H1 (cell line): Measurements from ENCODE around the gene TMCC3. TPM values are rescaled to one million over a fixed set of nuclear protein-coding genes. Genes with fewer than 3 reads are reported as not detected.

Source experiments
- CTCF ChIA-PET: fragments of 300-600 bp; sonication (Branson Sonifier 250); formaldehyde crosslinking; loops from one replicate; lab custom pipeline; 2021; ENCODE audit not compliant: partially characterized antibody; lab: Charles Lee
- POLR2A ChIA-PET: fragments of 300-600 bp; sonication (Branson Sonifier 250); formaldehyde crosslinking; loops from one replicate; lab custom pipeline; 2021; ENCODE audit warnings: inconsistent platforms; ENCODE audit not compliant: partially characterized antibody; lab: Charles Lee
- DNase-seq, 2 experiments: peaks; one replicate each; pipeline versions ENCODE4 v3.0.0 to v3.0.0-alpha.2; 2010 to 2022; ENCODE audit warnings: low spot score in 2 of 2, low read depth in 1 of 2, mixed read lengths in 1 of 2
- FAIRE-seq: peaks from 2 replicates; lab custom pipeline; 2011; peaks lifted over from hg19 to GRCh38; lab: Jason Lieb, UNC
- H2AFZ ChIP-seq: 2 replicates; pipeline ENCODE4 v1.8.1; 2012; ENCODE audit warnings: low read length, inconsistent platforms
- H2AK5ac ChIP-seq: 2 replicates; pipeline ENCODE4 v1.6.1; 2013; ENCODE audit warnings: low read depth, low read length
- H2BK120ac ChIP-seq: replicated peaks from 2 replicates; pipeline ENCODE3; 2013; ENCODE audit warnings: low read depth, low read length, inconsistent platforms
- H2BK12ac ChIP-seq: 2 replicates; pipeline ENCODE4 v1.6.1; 2013; ENCODE audit warnings: low read depth, low read length
- H2BK15ac ChIP-seq: 2 replicates; pipeline ENCODE4 v1.6.1; 2013; ENCODE audit warnings: low read length
- H2BK20ac ChIP-seq: 2 replicates; pipeline ENCODE4 v1.6.1; 2013; ENCODE audit warnings: low read length
- H2BK5ac ChIP-seq: 2 replicates; pipeline ENCODE4 v1.6.1; 2013; ENCODE audit warnings: low read depth, low read length
- H3K14ac ChIP-seq: 2 replicates; pipeline ENCODE4 v1.6.1; 2013; ENCODE audit warnings: inconsistent platforms; ENCODE audit not compliant: insufficient read length
- H3K18ac ChIP-seq: 2 replicates; pipeline ENCODE4 v1.6.1; 2013; ENCODE audit warnings: low read length; ENCODE audit errors: extremely low read depth
- H3K23ac ChIP-seq: 2 replicates; pipeline ENCODE4 v1.6.1; 2013; ENCODE audit warnings: inconsistent platforms; ENCODE audit not compliant: insufficient read length
- H3K23me2 ChIP-seq: 2 replicates; pipeline ENCODE4 v1.6.1; 2013; ENCODE audit warnings: low read depth, low read length
- H3K27ac ChIP-seq: 2 replicates; pipeline ENCODE4 v1.6.1; 2011; ENCODE audit warnings: low read depth, low read length, inconsistent platforms
- H3K27me3 ChIP-seq, 4 experiments: replicated peaks in 1 of 4; 1 replicate in 1 of 4; 2 replicates in 3 of 4; pipeline versions ENCODE4 v1.6.1 to v1.8.1; 2011 to 2013; ENCODE audit warnings: low read length in 3 of 4, mild to moderate bottlenecking in 3 of 4, inconsistent platforms in 2 of 4, mixed read lengths in 2 of 4, moderate library complexity in 1 of 4; ENCODE audit not compliant: control insufficient read depth in 3 of 4, insufficient read depth in 3 of 4; ENCODE audit errors: extremely low read depth in 1 of 4
- H3K36me3 ChIP-seq, 4 experiments: 2 replicates each; pipeline versions ENCODE4 v1.6.1 to v1.8.1; 2011 to 2013; ENCODE audit warnings: mild to moderate bottlenecking in 4 of 4, low read length in 3 of 4, moderate library complexity in 2 of 4, control low read depth in 1 of 4, inconsistent platforms in 1 of 4; ENCODE audit not compliant: insufficient read depth in 4 of 4, control insufficient read depth in 2 of 4
- H3K4ac ChIP-seq: replicated peaks from 2 replicates; pipeline ENCODE3; 2013; ENCODE audit warnings: low read length, low read depth, mixed read lengths, inconsistent platforms; ENCODE audit not compliant: insufficient read length
- H3K4me1 ChIP-seq, 4 experiments: replicated peaks in 1 of 4; 1 replicate in 1 of 4; 2 replicates in 3 of 4; pipeline versions ENCODE4 v1.6.1 to v1.8.1; 2011 to 2013; ENCODE audit warnings: low read length in 3 of 4, inconsistent platforms in 2 of 4, mixed read lengths in 1 of 4; ENCODE audit not compliant: insufficient read depth in 4 of 4, control insufficient read depth in 3 of 4
- H3K4me2 ChIP-seq, 2 experiments: 2 replicates each; pipeline versions ENCODE4 v1.6.1 to v1.8.1; 2011 to 2013; ENCODE audit warnings: low read depth in 2 of 2, low read length in 2 of 2, control low read depth in 1 of 2, inconsistent platforms in 1 of 2, mild to moderate bottlenecking in 1 of 2; ENCODE audit not compliant: insufficient read depth in 1 of 2
- H3K4me3 ChIP-seq, 4 experiments: fragments of 200-600, 300-600 bp in 1 of 4; sonication (generic), shearing (Covaris generic), sonication (Bioruptor Twin) in 1 of 4; 2 replicates each; pipeline versions ENCODE4 v1.5.1 to v1.8.1; 2011 to 2016; ENCODE audit warnings: low read length in 4 of 4, low read depth in 3 of 4, control low read depth in 2 of 4, inconsistent platforms in 2 of 4, mild to moderate bottlenecking in 2 of 4, mixed read lengths in 1 of 4, moderate library complexity in 1 of 4; ENCODE audit not compliant: insufficient read depth in 2 of 4; ENCODE audit errors: extremely low read depth in 1 of 4
- H3K56ac ChIP-seq: replicated peaks from 2 replicates; pipeline ENCODE3; 2013; ENCODE audit warnings: low read depth, mild to moderate bottlenecking, mixed read lengths, low read length, inconsistent platforms; ENCODE audit not compliant: insufficient read length
- H3K79me1 ChIP-seq: 2 replicates; pipeline ENCODE4 v1.6.1; 2013; ENCODE audit warnings: low read depth, low read length, control low read depth
- H3K79me2 ChIP-seq, 2 experiments: 2 replicates each; pipeline versions ENCODE4 v1.6.1 to v1.8.1; 2012 to 2013; ENCODE audit warnings: low read length in 2 of 2, mild to moderate bottlenecking in 2 of 2, inconsistent platforms in 1 of 2; ENCODE audit not compliant: insufficient read depth in 2 of 2, control insufficient read depth in 1 of 2
- H3K9ac ChIP-seq, 4 experiments: replicated peaks in 1 of 4; 1 replicate in 1 of 4; 2 replicates in 3 of 4; pipeline versions ENCODE4 v1.6.1 to v1.8.1; 2011 to 2013; ENCODE audit warnings: low read depth in 3 of 4, low read length in 3 of 4, control low read depth in 2 of 4, mild to moderate bottlenecking in 2 of 4, moderate library complexity in 2 of 4, inconsistent platforms in 1 of 4; ENCODE audit errors: extremely low read depth in 1 of 4
- H3K9me3 ChIP-seq, 2 experiments: 2 replicates each; pipeline versions ENCODE4 v1.6.1 to v1.8.1; 2012 to 2013; ENCODE audit warnings: mild to moderate bottlenecking in 2 of 2, moderate library complexity in 2 of 2, control low read depth in 1 of 2, inconsistent platforms in 1 of 2, low read depth in 1 of 2, low read length in 1 of 2, mixed read lengths in 1 of 2; ENCODE audit not compliant: insufficient read depth in 2 of 2
- H4K20me1 ChIP-seq, 2 experiments: replicated peaks in 1 of 2; 2 replicates each; pipeline versions ENCODE3 to v1.8.1; 2011 to 2013; ENCODE audit warnings: inconsistent platforms in 2 of 2, low read length in 2 of 2, mild to moderate bottlenecking in 1 of 2; ENCODE audit not compliant: insufficient read depth in 2 of 2, control insufficient read depth in 1 of 2
- H4K5ac ChIP-seq: 2 replicates; pipeline ENCODE4 v1.6.1; 2013; ENCODE audit warnings: low read length, low read depth, mixed read lengths, inconsistent platforms; ENCODE audit not compliant: insufficient read length
- H4K8ac ChIP-seq: 2 replicates; pipeline ENCODE4 v1.8.0; 2013; ENCODE audit warnings: mild to moderate bottlenecking, moderate library complexity, low read length, inconsistent platforms; ENCODE audit not compliant: insufficient read depth; ENCODE audit errors: extremely low read depth
- H4K91ac ChIP-seq: replicated peaks from 2 replicates; pipeline ENCODE3; 2013; ENCODE audit warnings: low read length, mixed read lengths, inconsistent platforms; ENCODE audit not compliant: insufficient read length
- CHD2 ChIP-seq: IDR thresholded peaks from 2 replicates; pipeline ENCODE4 v1.6.1; 2012; ENCODE audit warnings: low read length, improper control_type of control experiment
- KDM5A ChIP-seq: fragments of 200-600 bp; IDR thresholded peaks from 2 replicates; pipeline ENCODE4 v1.7.1; 2012; ENCODE audit warnings: mild to moderate bottlenecking, low read length, inconsistent platforms, mixed read lengths
- SRF ChIP-seq: IDR thresholded peaks from 2 replicates; pipeline ENCODE4 v1.6.1; 2011; ENCODE audit warnings: mild to moderate bottlenecking, low read depth, low read length, moderate library complexity
- TEAD4 ChIP-seq: IDR thresholded peaks from 2 replicates; pipeline ENCODE4 v1.6.1; 2012; ENCODE audit warnings: low read depth, low read length, inconsistent platforms, mixed read lengths
- WGBS, 2 experiments: shearing (Covaris generic) in 1 of 2; methylation state at CpG; one replicate each; pipeline versions ENCODE4 v1.1.6 to v1.1.7; 2013 to 2015; ENCODE audit warnings: low lambda C conversion rate in 2 of 2, mixed read lengths in 2 of 2, inconsistent platforms in 1 of 2, low coverage in 1 of 2, missing lambda C conversion rate in 1 of 2; ENCODE audit not compliant: insufficient replicate concordance in 2 of 2, insufficient coverage in 1 of 2, insufficient read length in 1 of 2; ENCODE audit errors: extremely low coverage in 1 of 2, missing lambda C conversion rate in 1 of 2; 5-methylcytosine and 5-hydroxymethylcytosine counted together
- polyA plus RNA-seq, 7 experiments: library from polyadenylated mRNA; depleted of rRNA in 3 of 7; stranded (reverse) in 5 of 7; unstranded in 2 of 7; fragments of >200 nt in 5 of 7; fragments of 200-250 nt in 2 of 7; gene quantifications; 1 replicate in 5 of 7; 2 replicates in 1 of 7; 4 replicates in 1 of 7; pipeline versions ENCODE4 v1.2.1 to v1.2.3, GENCODE V29; 2011 to 2013; ENCODE audit warnings: missing spikeins in 2 of 7, mixed read lengths in 2 of 7
- total RNA-seq: library from RNA; stranded (reverse); fragmentation: NEBNext Ultra II Directional; extraction: Animal tissue kit (Norgen Biotek cat#: 25700); gene quantifications from 2 replicates; pipeline ENCODE4 v1.2.1, GENCODE V29; 2021

Gene TMCC3
- total and polyA plus RNA-seq, 2 of the 8 experiments (the other 6 are each of a cell fraction or from before 2014, with no cell fraction given), result 1.7 to 4.1 TPM

DNA sequence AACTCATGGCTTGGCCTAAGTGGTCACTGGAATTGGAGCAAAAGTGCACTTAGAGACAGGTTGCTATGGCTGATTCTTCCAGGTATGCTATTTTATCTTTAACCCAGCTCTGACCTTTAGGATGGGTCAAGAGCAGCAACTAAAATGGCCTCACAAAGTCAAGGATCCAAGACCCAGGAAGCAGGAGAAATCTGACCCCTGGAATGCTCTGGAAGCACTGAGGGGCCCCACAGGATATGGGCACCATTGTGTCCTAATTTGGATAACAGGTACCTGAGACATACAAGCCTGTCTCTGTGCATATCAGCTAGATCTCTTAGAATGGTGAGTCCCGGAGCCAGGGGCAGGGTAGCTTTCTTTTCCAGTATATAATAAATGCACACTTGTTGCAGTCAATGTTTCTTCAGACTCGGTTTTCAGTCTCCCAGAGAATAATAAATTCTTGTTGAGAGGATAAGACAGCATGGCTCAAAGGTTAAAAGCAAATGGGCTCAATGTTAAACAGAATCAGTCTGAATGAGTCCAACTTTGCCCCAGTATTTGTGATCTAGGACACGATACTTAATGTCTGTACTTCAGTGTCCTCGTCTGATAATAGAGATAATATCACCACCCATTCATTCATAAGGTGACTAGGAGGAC lies 29.3 kb upstream of the TMCC3 start:
- no peak overlapping the region for H3K23ac ChIP-seq
- no peak overlapping the region for H3K4me3 ChIP-seq
- no peak overlapping the region for H4K5ac ChIP-seq
- DNase-seq (peak in 1 of 2 experiments; percentile 38), FAIRE-seq (no peak)
- H2BK20ac ChIP-seq, result 0 out of 2 replicates have a peak overlapping the region, but pooled peaks have one; percentile 2
- no peak overlapping the region for H2BK12ac ChIP-seq
- H4K91ac ChIP-seq, result no peak overlapping the region
- no peak overlapping the region for H3K14ac ChIP-seq
- no peak overlapping the region for H3K4me2 ChIP-seq
- H3K9ac ChIP-seq, result no peak overlapping the region
- no peak overlapping the region for H3K27ac ChIP-seq
- H3K27me3 ChIP-seq, result no peaks in the 10 kb centered on the region
- H2BK5ac ChIP-seq, result no peak overlapping the region; the same call in 1 of the 2 replicates
- no peak overlapping the region for H2BK120ac ChIP-seq
- H3K9me3 ChIP-seq, result no peaks in the 10 kb centered on the region
- H3K23me2 ChIP-seq, result no peaks in the 10 kb centered on the region
- H3K4me1 ChIP-seq, result peaks cover 0 to 2% (median under 1%) of the 10 kb centered on the region in 4 experiments; a peak in 2 of 7 replicates
- TF ChIP-seq CHD2 (no peak), TEAD4 (peak; percentile 41; the same call in 1 of the 2 replicates), SRF (0 out of 2 replicates have a peak, but pooled peaks have one; percentile 3), KDM5A (no peak)
- H3K79me1 ChIP-seq, result no peaks in the 10 kb centered on the region; the same call in 1 of the 2 replicates
- H3K18ac ChIP-seq, result no peak overlapping the region
- H2BK15ac ChIP-seq, result no peak overlapping the region
- no peaks in the 10 kb centered on the region for H3K79me2 ChIP-seq
- no peak overlapping the region for H2AK5ac ChIP-seq
- no peaks in the 10 kb centered on the region for H3K36me3 ChIP-seq
- H2AFZ ChIP-seq, result no peak overlapping the region
- WGBS, 2 experiments, result 84% methylated on average over 4 of the region's 4 CpGs; no CpG with 5 or more reads in 1 of the 2 experiments
- H3K56ac ChIP-seq, result no peak overlapping the region
- no peak overlapping the region for H3K4ac ChIP-seq
- ChIA-PET POLR2A (interaction anchor here (1.2 kb wide), 1 partner anchor 11 kb away, joined by 4 read pairs; no protein-coding TSS in a partner anchor), CTCF (interaction anchor here (0.9 to 1.9 kb wide), 6 partner anchors 10 to 84 kb away, joined by 3 to 4 read pairs (median 3); no protein-coding TSS in a partner anchor)
- H4K20me1 ChIP-seq, result no peaks in the 10 kb centered on the region
- H4K8ac ChIP-seq, result no peak overlapping the region
